Sciatic nerve (tissue), 2 donors: ENCODE data around the gene SCN3A. TPM values are rescaled to one million over a fixed set of nuclear protein-coding genes. Genes with fewer than 3 reads are reported as not detected.

Source experiments
- ATAC-seq: fragments of 200-7000 bp; cut with Tn5 transposase; one replicate; pipeline ENCODE4 v1.9.1; 2020; ENCODE audit warnings: mild to moderate bottlenecking, moderate library complexity
- DNase-seq: peaks from one replicate; pipeline ENCODE4 v3.0.0-alpha.2; 2020; ENCODE audit warnings: low spot score
- intact Hi-C: fragments of 100-400 bp; cut with DNase I; formaldehyde crosslinking; loops from one replicate; pipeline ENCODE4 v1.14.2; 2022
- total RNA-seq: library from RNA; stranded (reverse); fragmentation: NEBNext Ultra II Directional; extraction: Animal tissue kit (Norgen Biotek cat#: 25700); gene quantifications from one replicate; pipeline ENCODE4 v1.2.1, GENCODE V29; 2021
- donor health status: DM: no; HTN: no; CAD: no.
- donor health status: DM: no; HTN: no; CAD: no.

The SCN3A gene
- total RNA-seq, 1 donor from 2014 or later, result 0.58 TPM

- intact Hi-C loops, result no loop called here
- DNase-seq, result no peak
These were observed 7.4 kb downstream of the SCN3A start for GRCh38 chr2:165196411-165196810.

GRCh38 chr2:165193178-165193777 lies 10.6 kb downstream of the SCN3A start:
- DNase-seq (no peak), ATAC-seq (no peak)
- intact Hi-C loops, result no loop called here

More at GRCh38 chr2:165196411-165196810, 7.4 kb downstream of the SCN3A start:
- no peak for ATAC-seq

GRCh38 chr2:165192729-165193128 lies 11.1 kb downstream of the SCN3A start:
- intact Hi-C loops, result no loop called here
- no peak for DNase-seq
- no peak for ATAC-seq

- DNase-seq, result no peak
- intact Hi-C loops, result no loop called here
- ATAC-seq, result no peak
These were observed 12.6 kb downstream of the SCN3A start for GRCh38 chr2:165191096-165191728.

- no peak for DNase-seq
- no peak for ATAC-seq
- intact Hi-C loops, result no loop called here
These were observed 18.2 kb downstream of the SCN3A start for GRCh38 chr2:165185633-165186032.

GRCh38 chr2:165182029-165182428 lies 21.8 kb downstream of the SCN3A start:
- ATAC-seq (no peak), DNase-seq (no peak)
- intact Hi-C loops, result no loop called here

GRCh38 chr2:165176780-165177179 lies 27.1 kb downstream of the SCN3A start:
- DNase-seq (no peak), ATAC-seq (no peak)
- intact Hi-C loops, result no loop called here

- ATAC-seq, result no peak
- intact Hi-C loops, result no loop called here
- DNase-seq, result no peak
These were observed 30.6 kb downstream of the SCN3A start for GRCh38 chr2:165173215-165173614.

- intact Hi-C loops, result no loop called here
These were observed 39.6 kb downstream of the SCN3A start for GRCh38 chr2:165164201-165164600.

GRCh38 chr2:165163761-165164160 lies 40.1 kb downstream of the SCN3A start:
- DNase-seq (no peak), ATAC-seq (no peak)
- intact Hi-C loops, result no loop called here

More at GRCh38 chr2:165164201-165164600, 39.6 kb downstream of the SCN3A start:
- no peak for DNase-seq
- ATAC-seq, result no peak

GRCh38 chr2:165162466-165162865 lies 41.4 kb downstream of the SCN3A start:
- no peak for ATAC-seq
- intact Hi-C loops, result no loop called here
- DNase-seq, result no peak

GRCh38 chr2:165161510-165161909 lies 42.3 kb downstream of the SCN3A start:
- intact Hi-C loops, result no loop called here
- DNase-seq (no peak), ATAC-seq (no peak)

- ATAC-seq (no peak), DNase-seq (no peak)
- intact Hi-C loops, result no loop called here
These were observed 46.7 kb downstream of the SCN3A start for GRCh38 chr2:165157160-165157559.

GRCh38 chr2:165155152-165155551 lies 48.7 kb downstream of the SCN3A start:
- intact Hi-C loops, result no loop called here
- DNase-seq, result no peak
- no peak for ATAC-seq

- intact Hi-C loops, result no loop called here
- ATAC-seq (no peak), DNase-seq (no peak)
These were observed 54.4 kb downstream of the SCN3A start for GRCh38 chr2:165149439-165149838.

- DNase-seq, result no peak
- no peak for ATAC-seq
- intact Hi-C loops, result no loop called here
These were observed 56.4 kb downstream of the SCN3A start for GRCh38 chr2:165147186-165148045.

- intact Hi-C loops, result no loop called here
- DNase-seq, result no peak
- ATAC-seq, result no peak
These were observed 59.5 kb downstream of the SCN3A start for GRCh38 chr2:165144315-165144714.

GRCh38 chr2:165141601-165142354 lies 62.1 kb downstream of the SCN3A start:
- DNase-seq (no peak), ATAC-seq (no peak)
- intact Hi-C loops, result no loop called here

- DNase-seq, result no peak
- intact Hi-C loops, result no loop called here
- no peak for ATAC-seq
These were observed 77.6 kb downstream of the SCN3A start for GRCh38 chr2:165126244-165126643.
